RPMI8226 (cell line): ENCODE measurements around the gene PKP4.

Experiments used
- DNase-seq: peaks from one replicate; pipeline ENCODE4 v3.0.0-alpha.2; 2015

PKP4 gene

GRCh38 chr2:158656492-158657229 is 199.9 kb downstream of the PKP4 start:
- no peak for DNase-seq

- no peak for DNase-seq
These were observed 201.6 kb downstream of the PKP4 start for GRCh38 chr2:158658396-158658795.

- DNase-seq, result no peak
These were observed 202.7 kb downstream of the PKP4 start for GRCh38 chr2:158659483-158659882.

- no peak for DNase-seq
These were observed 204.5 kb downstream of the PKP4 start for GRCh38 chr2:158661231-158661630.

DNA sequence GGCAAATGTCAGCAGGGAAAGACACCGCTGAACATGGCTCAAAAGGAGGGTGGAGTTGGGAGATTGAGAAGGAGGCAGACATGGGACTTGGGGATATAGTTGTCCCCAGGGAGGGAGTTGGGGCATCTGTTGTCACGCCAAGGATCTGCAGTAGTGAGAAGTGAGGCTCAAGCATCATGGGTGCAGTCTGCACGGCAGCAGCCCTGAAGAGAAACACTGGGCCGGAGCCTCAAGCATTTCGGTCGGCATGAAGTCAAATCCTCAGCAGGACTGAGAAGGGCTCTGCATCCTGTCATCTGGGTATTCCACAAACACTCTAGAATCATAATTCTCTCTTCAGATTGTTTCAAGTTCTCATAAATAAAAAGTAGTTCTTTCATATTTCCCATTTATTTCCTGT is 205.7 kb downstream of the PKP4 start:
- DNase-seq, result no peak

GRCh38 chr2:158663796-158664195 is 207.0 kb downstream of the PKP4 start:
- DNase-seq, result no peak

- DNase-seq, result no peak
These were observed 208.2 kb downstream of the PKP4 start for GRCh38 chr2:158664987-158665386.

- DNase-seq, result peak; percentile 27
These were observed 209.0 kb downstream of the PKP4 start for GRCh38 chr2:158665536-158666302.

- DNase-seq, result no peak
These were observed 210.2 kb downstream of the PKP4 start for GRCh38 chr2:158666969-158667368.

DNA sequence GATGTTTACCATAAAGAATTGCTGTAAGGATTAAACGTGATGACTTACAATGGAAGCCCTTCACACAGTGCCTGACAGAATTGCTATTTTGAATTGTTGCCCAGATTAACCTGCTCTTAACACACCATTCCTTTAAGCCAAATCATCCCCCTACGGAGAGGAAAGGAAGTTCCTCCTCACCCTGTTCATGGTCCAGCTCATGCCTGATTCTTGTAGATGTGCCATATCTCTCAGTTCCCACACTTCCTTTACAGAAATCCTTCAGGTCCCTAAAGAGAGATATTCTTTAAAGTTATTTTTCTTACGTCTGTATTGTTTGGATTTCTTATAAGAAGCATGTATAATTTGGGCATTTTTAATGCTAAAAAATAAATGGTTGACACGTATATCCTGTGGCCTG is 210.8 kb downstream of the PKP4 start:
- no peak for DNase-seq

DNA sequence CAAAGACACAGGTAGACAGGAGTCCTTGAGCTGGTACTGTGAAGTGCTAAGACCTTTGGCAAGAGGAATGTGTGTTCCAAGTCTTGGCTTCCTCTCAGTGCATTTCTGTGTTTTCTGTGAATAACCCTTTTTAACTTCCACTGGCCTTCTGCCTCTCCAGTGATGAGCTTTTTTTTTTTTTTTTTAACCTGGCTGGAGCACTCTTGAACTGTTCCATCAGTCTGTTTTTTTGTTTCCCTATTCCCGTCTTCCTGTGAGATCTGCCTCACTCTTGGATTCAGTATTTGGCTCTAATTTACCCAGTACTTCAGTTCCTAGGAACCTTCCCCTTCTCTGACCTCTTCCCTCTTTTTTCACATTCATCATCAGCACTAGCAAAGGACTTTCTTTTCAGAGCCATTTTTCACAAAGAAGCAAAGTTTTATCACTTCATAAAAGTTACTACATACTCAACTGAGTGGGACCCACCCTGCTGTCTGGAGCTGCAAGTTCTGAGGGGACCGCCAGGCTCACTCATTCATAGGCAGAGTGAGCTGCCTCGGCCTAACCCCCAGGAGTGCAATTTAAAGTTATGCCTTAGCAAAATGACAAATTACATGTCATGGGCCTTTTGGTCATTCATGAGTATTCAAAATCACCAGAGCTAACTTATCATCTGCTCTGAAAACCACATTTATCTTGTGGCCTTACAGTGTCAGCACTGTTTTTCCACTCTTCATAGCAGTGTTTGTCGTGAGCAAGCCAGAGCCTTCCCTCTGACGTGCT is 211.4 kb downstream of the PKP4 start:
- DNase-seq, result no peak

GRCh38 chr2:158670292-158670691 is 213.5 kb downstream of the PKP4 start:
- no peak for DNase-seq

GRCh38 chr2:158671360-158672245 is 214.9 kb downstream of the PKP4 start:
- no peak for DNase-seq

- no peak for DNase-seq
These were observed 219.5 kb downstream of the PKP4 start for GRCh38 chr2:158676295-158676694.

GRCh38 chr2:158676696-158677095 is 219.9 kb downstream of the PKP4 start:
- no peak for DNase-seq

DNA sequence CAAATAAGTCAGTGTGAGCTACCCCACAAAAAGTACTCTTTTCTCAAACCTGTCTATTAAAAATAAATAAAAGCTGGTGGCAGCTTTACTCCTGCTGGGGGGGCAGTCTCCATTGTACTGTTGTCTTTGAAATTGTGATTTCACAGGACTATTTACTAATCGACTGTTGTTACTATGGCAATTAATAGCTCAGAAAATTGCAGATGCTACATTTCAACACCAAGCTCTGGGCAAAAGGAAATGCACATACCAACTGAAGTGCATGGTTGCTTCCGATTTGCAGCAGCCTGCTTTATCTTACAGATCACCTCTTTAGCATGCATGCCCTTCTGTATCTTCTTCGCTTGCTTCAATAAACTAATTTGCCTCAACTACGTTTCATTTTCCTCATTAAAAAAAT is 220.8 kb downstream of the PKP4 start:
- no peak for DNase-seq

DNA sequence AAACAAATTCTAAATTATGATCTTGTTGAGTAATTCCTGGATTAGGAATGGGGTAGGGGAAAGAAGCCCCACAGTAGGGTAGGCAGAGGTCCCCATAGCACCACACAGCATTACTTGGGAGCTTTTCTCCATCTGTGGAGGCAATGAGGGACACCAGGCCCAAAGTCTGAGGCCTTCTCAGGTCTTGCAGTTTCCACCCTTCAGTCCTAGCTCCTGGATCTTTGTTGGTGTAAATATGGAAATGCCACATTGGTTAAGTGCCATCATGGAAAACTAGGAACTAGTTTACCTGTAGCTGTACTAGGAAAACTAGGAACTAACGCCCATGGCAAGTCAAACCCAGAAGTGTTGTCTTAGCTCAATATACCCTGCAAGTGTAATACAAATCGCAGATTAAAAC is 225.1 kb downstream of the PKP4 start:
- DNase-seq, result no peak

DNA sequence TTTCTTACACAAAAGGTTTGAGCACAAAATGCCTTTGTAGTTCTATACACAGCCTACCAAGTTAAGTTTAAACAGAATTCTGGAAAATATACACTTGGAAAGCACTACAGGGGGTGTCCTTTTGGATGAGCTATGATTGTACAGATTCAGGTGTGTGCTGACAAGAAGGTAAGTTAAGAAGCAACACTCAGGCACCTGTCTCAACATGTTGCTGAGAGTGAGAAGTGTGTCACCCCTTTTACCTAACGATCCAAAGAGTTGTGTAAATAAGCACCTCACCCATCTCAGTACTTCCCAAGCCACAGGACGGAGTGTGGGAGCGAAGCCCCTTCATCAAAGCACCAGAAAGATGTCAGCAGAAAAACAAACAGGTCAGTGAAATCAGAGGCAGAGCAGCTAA is 228.9 kb downstream of the PKP4 start:
- DNase-seq, result no peak

DNA sequence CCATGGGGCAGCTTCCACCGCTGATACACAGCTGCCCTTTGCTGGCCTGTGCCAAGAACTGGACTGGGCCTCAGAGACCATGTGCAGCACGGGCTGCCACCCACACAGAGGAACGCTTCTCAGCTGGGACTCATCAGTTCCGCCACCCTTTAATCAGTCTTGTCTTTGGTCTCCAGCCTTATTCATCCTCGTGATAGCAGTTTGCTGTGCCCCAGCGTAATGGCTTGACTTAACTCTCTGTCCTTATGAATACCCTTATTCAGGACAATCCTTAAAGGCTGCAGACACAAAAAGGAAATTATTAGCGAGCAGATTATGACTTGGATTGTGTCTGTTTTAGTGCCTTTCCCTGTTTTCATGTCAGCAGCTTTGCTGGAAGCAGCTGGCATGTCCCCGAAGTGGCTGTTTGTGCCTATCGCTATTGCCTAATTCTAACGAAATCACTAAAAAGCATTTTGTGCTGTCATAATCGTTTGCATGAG is 229.5 kb downstream of the PKP4 start:
- DNase-seq, result no peak

GRCh38 chr2:158687315-158687714 is 230.6 kb downstream of the PKP4 start:
- no peak for DNase-seq

- no peak for DNase-seq
These were observed 232.0 kb downstream of the PKP4 start for GRCh38 chr2:158688721-158689120.

DNA sequence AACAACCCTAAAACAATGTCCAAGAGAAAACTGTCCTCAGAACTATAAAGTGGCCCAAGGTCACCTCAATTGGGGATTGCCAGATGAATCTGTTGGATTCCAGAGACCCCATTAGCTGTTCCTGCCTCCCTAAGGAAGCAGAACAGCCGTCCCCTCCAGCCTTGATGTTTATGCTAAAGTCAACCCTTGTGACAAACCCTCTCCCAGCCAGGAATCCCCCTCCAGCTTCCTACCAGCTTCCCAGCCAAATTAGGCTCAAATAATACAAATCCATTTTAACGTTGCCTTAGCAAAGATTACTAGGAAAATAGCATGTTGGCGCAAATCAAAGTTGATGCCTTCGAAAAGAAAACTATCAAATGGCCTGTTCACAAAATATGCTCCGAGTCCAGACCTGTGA is 232.6 kb downstream of the PKP4 start:
- DNase-seq, result no peak

DNA sequence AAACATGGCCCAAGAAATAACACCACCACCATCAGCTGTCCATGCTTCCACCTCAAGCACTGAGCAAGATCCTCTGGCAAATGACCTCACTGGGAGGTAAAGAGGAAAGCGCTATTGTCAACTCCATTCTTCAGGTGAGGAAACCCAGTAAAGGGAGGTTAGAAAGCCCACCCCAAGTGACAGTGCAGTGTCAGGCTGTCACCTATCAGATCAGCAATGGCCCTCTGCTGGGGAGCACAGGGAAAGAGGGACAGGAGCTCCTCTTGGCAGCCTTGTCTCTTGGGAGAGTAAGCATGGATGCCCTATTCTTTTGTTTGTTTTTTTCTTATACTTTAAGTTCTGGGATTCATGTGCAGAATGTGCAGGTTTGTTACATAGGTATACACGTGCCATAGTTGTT is 234.1 kb downstream of the PKP4 start:
- no peak for DNase-seq
